Measurements from ENCODE around the gene C1GALT1C1. TPM values are rescaled to one million over a fixed set of nuclear protein-coding genes. Genes with fewer than 3 reads are reported as not detected.

The C1GALT1C1 gene
- total RNA-seq, 2 donors from 2014 or later = 7.9 to 15.8 TPM

DNA sequence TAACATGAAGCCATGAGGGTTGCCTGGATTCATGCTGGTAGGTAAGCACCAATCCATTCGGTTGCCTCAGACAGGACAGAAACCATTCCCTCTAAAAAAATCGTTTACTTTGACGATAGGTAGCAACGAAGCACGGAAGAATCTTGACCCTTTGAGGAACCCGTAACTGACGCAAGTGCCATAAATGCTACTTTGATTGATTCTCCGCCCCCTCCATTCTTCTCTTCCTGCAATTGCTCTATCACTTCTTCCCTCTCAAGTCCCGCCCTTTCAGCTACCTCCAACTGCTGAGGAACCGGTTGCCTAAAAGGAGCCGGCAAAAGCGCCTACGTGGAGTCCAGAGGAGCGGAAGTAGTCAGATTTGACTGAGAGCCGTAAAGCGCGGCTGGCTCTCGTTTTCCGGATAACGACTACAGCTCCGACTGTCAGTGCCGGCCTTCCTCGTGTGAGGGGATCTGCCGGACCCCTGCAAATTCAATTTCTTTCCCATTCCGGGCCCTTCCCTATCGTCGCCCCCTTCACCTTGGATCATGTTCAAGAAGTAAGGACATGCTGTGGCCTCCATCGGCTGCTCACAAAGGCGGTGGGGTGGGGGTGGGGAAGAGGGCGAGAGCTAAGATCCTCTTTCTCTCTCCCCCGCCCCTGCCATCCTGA is 26.0 kb downstream of the C1GALT1C1 start, which contains the start of gene MCTS1:
TSS of gene MCTS1 (plus strand) at position 395 of the 654 bp plus-strand sequence. CDS start at position 531, 136 bp downstream.
- Histone ChIP-seq H3K27me3 (no peaks in the 10 kb centered on the region), H3K4me1 (no peaks in the 10 kb centered on the region), H3K4me3 (peak within 1 kb of the TSS; percentile 7 to 41), H3K36me3 (replicated peaks in 1 of 2; ENCODE audit: insufficient read depth in 1 of 2, low read depth in 2 of 2) (no peaks in the 10 kb centered on the region), H3K9me3 (no peaks in the 10 kb centered on the region), H3K27ac (peak within 1 kb of the TSS; percentile 70 to 95 (median 88))
- 0 to 1% methylated on average over 19 to 29 of the region's 31 CpGs for WGBS, 2 donors
- intact Hi-C loops (cut with DNase I) = no loop called here
- TF ChIP-seq, protein P1, sequence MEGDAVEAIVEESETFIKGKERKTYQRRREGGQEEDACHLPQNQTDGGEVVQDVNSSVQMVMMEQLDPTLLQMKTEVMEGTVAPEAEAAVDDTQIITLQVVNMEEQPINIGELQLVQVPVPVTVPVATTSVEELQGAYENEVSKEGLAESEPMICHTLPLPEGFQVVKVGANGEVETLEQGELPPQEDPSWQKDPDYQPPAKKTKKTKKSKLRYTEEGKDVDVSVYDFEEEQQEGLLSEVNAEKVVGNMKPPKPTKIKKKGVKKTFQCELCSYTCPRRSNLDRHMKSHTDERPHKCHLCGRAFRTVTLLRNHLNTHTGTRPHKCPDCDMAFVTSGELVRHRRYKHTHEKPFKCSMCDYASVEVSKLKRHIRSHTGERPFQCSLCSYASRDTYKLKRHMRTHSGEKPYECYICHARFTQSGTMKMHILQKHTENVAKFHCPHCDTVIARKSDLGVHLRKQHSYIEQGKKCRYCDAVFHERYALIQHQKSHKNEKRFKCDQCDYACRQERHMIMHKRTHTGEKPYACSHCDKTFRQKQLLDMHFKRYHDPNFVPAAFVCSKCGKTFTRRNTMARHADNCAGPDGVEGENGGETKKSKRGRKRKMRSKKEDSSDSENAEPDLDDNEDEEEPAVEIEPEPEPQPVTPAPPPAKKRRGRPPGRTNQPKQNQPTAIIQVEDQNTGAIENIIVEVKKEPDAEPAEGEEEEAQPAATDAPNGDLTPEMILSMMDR (IDR thresholded peaks at IDR 0.05) = no peak
- TF ChIP-seq POLR2A (IDR thresholded peaks at IDR 0.05) = peak; percentile 28 to 83 (median 80)
- peak; percentile 97 for ATAC-seq
- peak; percentile 83 to 94 (median 87) for DNase-seq

DNA sequence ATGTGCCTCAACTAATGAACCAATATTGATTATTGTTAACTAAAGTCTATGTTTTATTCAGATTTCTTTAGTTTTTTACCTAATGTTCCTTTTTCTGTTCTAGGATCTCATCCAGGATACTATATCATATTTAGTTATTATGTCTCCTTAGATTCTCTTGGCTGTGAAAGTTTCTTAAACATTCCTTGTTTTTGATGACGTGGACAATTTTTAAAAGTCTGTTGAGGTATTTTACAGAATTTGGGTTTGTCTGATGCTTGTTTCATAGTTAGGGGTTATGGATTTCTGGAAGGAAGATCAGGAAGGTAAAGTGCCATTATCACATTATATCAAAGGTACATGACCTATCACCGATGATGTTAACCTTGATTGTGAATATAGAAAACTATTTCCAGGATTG is 44.2 kb downstream of the C1GALT1C1 start:
- intact Hi-C loops (cut with DNase I) = no loop called here
- Histone ChIP-seq H3K27me3 (no peaks in the 10 kb centered on the region), H3K4me1 (no peaks in the 10 kb centered on the region), H3K27ac (no peak overlapping the region), H3K4me3 (no peak overlapping the region), H3K9me3 (no peaks in the 10 kb centered on the region), H3K36me3 (replicated peaks in 1 of 2; ENCODE audit: insufficient read depth in 1 of 2, low read depth in 2 of 2) (no peaks in the 10 kb centered on the region)
- WGBS, 2 donors = 77 to 78% methylated on average over 2 of the region's 2 CpGs
- TF ChIP-seq POLR2A (IDR thresholded peaks at IDR 0.05) = no peak
- ATAC-seq (no peak), DNase-seq (no peak)

Other genes starting within 250 kb of the C1GALT1C1 start
- 10 to 100 TPM; 33.6 to 67.7 TPM for gene LAMP2, start 160.8 kb downstream of the C1GALT1C1 start, total RNA-seq
- 10 to 100 TPM; 18.8 to 28.5 TPM for gene CUL4B, start 69.1 kb downstream of the C1GALT1C1 start, total RNA-seq
- gene MCTS1, start 26.0 kb downstream of the C1GALT1C1 start, total RNA-seq = 10 to 100 TPM; 11.4 to 28.3 TPM
- not detected for gene CT47B1, start 245.8 kb upstream of the C1GALT1C1 start, total RNA-seq

Measured in body of pancreas (tissue), 4 donors.